IMR-90 (cell line): ENCODE measurements around the gene PBOV1. TPM values are rescaled to one million over a fixed set of nuclear protein-coding genes. Genes with fewer than 3 reads are reported as not detected.

Experiments
- ATAC-seq: fragments of 200-7000 bp; cut with Tn5 transposase; 2 replicates; pipeline ENCODE4 v1.9.1; 2020; ENCODE audit warnings: low read depth, mild to moderate bottlenecking, moderate library complexity
- BruUV-seq: library from RNA; stranded (reverse); fragments of 400-500 nt; replicated peaks from 2 replicates; lab custom pipeline; 2021; lab: Mats Ljungman, UMichigan
- CTCF ChIA-PET: fragments of 300-600 bp; formaldehyde crosslinking; extraction: SDS; loops from one replicate; lab custom pipeline; 2021; ENCODE audit warnings: antibody characterized with exemption; lab: Yijun Ruan, JAX
- POLR2A ChIA-PET: fragments of 300-600 bp; sonication (Branson Sonifier 250); formaldehyde crosslinking; loops from one replicate; lab custom pipeline; 2022; ENCODE audit warnings: antibody characterized with exemption; ENCODE audit not compliant: unreplicated experiment; lab: Charles Lee
- DNase-seq: peaks from one replicate; pipeline ENCODE4 v3.0.0; 2013
- H2AFZ ChIP-seq: replicated peaks from 2 replicates; pipeline ENCODE3; 2013; ENCODE audit warnings: low read length, mild to moderate bottlenecking; ENCODE audit not compliant: poor library complexity
- H2AK5ac ChIP-seq: 2 replicates; pipeline ENCODE4 v1.6.1; 2013; ENCODE audit warnings: low read depth, low read length, inconsistent platforms
- H2AK9ac ChIP-seq: replicated peaks from 2 replicates; pipeline ENCODE3; 2013; ENCODE audit warnings: mild to moderate bottlenecking, low read depth, low read length, moderate library complexity; ENCODE audit not compliant: poor library complexity
- H2BK120ac ChIP-seq: 2 replicates; pipeline ENCODE4 v1.6.1; 2013; ENCODE audit warnings: low read depth, low read length, inconsistent platforms
- H2BK15ac ChIP-seq: 3 replicates; pipeline ENCODE4 v1.6.1; 2013; ENCODE audit warnings: low read depth, low read length, inconsistent platforms
- H2BK20ac ChIP-seq: 2 replicates; pipeline ENCODE4 v1.6.1; 2013; ENCODE audit warnings: low read depth, mild to moderate bottlenecking, inconsistent platforms, low read length, moderate library complexity
- H2BK5ac ChIP-seq: 2 replicates; pipeline ENCODE4 v1.6.1; 2013; ENCODE audit warnings: mild to moderate bottlenecking, low read depth, low read length, inconsistent platforms; ENCODE audit not compliant: poor library complexity, severe bottlenecking
- H3K14ac ChIP-seq: replicated peaks from 2 replicates; pipeline ENCODE4 v1.6.1; 2013; ENCODE audit warnings: low read depth, low read length, inconsistent platforms
- H3K18ac ChIP-seq: 2 replicates; pipeline ENCODE4 v1.6.1; 2013; ENCODE audit warnings: low read depth, low read length, control low read depth
- H3K23ac ChIP-seq: 2 replicates; pipeline ENCODE4 v1.6.1; 2013; ENCODE audit warnings: low read depth, low read length, inconsistent platforms
- H3K27ac ChIP-seq: 2 replicates; pipeline ENCODE4 v1.5.1; 2013; ENCODE audit warnings: mild to moderate bottlenecking, control low read depth, low read length; ENCODE audit not compliant: insufficient read depth
- H3K27me3 ChIP-seq: 2 replicates; pipeline ENCODE4 v1.6.1; 2013; ENCODE audit warnings: low read length; ENCODE audit not compliant: control insufficient read depth, insufficient read depth
- H3K36me3 ChIP-seq: 2 replicates; pipeline ENCODE4 v1.6.1; 2013; ENCODE audit warnings: low read length, mixed read lengths; ENCODE audit not compliant: control insufficient read depth, insufficient read depth
- H3K4ac ChIP-seq: 2 replicates; pipeline ENCODE4 v1.6.1; 2013; ENCODE audit warnings: low read depth, low read length, inconsistent platforms
- H3K4me1 ChIP-seq: 2 replicates; pipeline ENCODE4 v1.6.1; 2013; ENCODE audit warnings: low read length, mixed read lengths; ENCODE audit not compliant: control insufficient read depth, insufficient read depth
- H3K4me2 ChIP-seq: 2 replicates; pipeline ENCODE4 v1.6.1; 2013; ENCODE audit warnings: low read depth, mild to moderate bottlenecking, control low read depth, low read length, moderate library complexity
- H3K4me3 ChIP-seq: 2 replicates; pipeline ENCODE4 v1.5.1; 2013; ENCODE audit warnings: low read depth, mild to moderate bottlenecking, control low read depth, low read length, moderate library complexity; ENCODE audit not compliant: insufficient read depth
- H3K56ac ChIP-seq: 2 replicates; pipeline ENCODE4 v1.6.1; 2013; ENCODE audit warnings: low read length, inconsistent platforms; ENCODE audit not compliant: insufficient read depth; ENCODE audit errors: extremely low read depth
- H3K79me1 ChIP-seq, 2 experiments: 2 replicates each; pipeline ENCODE4 v1.6.1; 2013; ENCODE audit warnings: low read length in 2 of 2, inconsistent platforms in 1 of 2, low read depth in 1 of 2
- H3K9ac ChIP-seq: 2 replicates; pipeline ENCODE4 v1.6.1; 2013; ENCODE audit warnings: low read depth, low read length, control low read depth
- H3K9me1 ChIP-seq: 2 replicates; pipeline ENCODE4 v1.6.1; 2013; ENCODE audit warnings: low read length, inconsistent platforms; ENCODE audit not compliant: insufficient read depth
- H3K9me3 ChIP-seq: 2 replicates; pipeline ENCODE4 v1.6.1; 2013; ENCODE audit warnings: low read length; ENCODE audit not compliant: control insufficient read depth, insufficient read depth
- H4K20me1 ChIP-seq: 2 replicates; pipeline ENCODE4 v1.6.1; 2013; ENCODE audit warnings: low read length, inconsistent platforms; ENCODE audit not compliant: insufficient read depth
- H4K5ac ChIP-seq: 2 replicates; pipeline ENCODE4 v1.6.1; 2013; ENCODE audit warnings: mild to moderate bottlenecking, low read depth, low read length, control low read depth
- H4K8ac ChIP-seq, 2 experiments: 2 replicates each; pipeline ENCODE4 v1.6.1; 2013; ENCODE audit warnings: low read depth in 2 of 2, low read length in 2 of 2, control low read depth in 1 of 2, inconsistent platforms in 1 of 2
- H4K91ac ChIP-seq: 2 replicates; pipeline ENCODE4 v1.6.1; 2013; ENCODE audit warnings: low read depth, low read length, inconsistent platforms; ENCODE audit not compliant: insufficient read depth
- CEBPB ChIP-seq: IDR thresholded peaks from 2 replicates; pipeline ENCODE4 v1.6.1; 2012; ENCODE audit warnings: low read depth, low read length, improper control_type of control experiment
- CHD1 ChIP-seq: IDR thresholded peaks from 2 replicates; pipeline ENCODE4 v1.6.1; 2012; ENCODE audit warnings: low read depth, low read length, improper control_type of control experiment
- CTCF ChIP-seq: conservative IDR thresholded peaks from 2 replicates; pipeline ENCODE4 v1.5.1; 2012; ENCODE audit warnings: mild to moderate bottlenecking, low read depth, low read length, improper control_type of control experiment
- ELK1 ChIP-seq: fragments of 150-350 bp; IDR thresholded peaks from 2 replicates; pipeline ENCODE4 v1.6.1; 2016; ENCODE audit warnings: low read depth, mild to moderate bottlenecking, low read length, moderate library complexity, borderline replicate concordance
- FOS ChIP-seq: fragments of 150-350 bp; IDR thresholded peaks from 2 replicates; pipeline ENCODE4 v1.6.1; 2016; ENCODE audit warnings: low read depth, low read length
- MAFK ChIP-seq: IDR thresholded peaks from 2 replicates; pipeline ENCODE4 v1.6.1; 2012; ENCODE audit warnings: low read depth, low read length, improper control_type of control experiment
- MXI1 ChIP-seq: IDR thresholded peaks from 2 replicates; pipeline ENCODE4 v1.6.1; 2012; ENCODE audit warnings: low read depth, mild to moderate bottlenecking, low read length, moderate library complexity, borderline replicate concordance
- NFE2L2 ChIP-seq: fragments of 150-350 bp; IDR thresholded peaks from 2 replicates; pipeline ENCODE4 v1.6.1; 2016; ENCODE audit warnings: low read depth, mild to moderate bottlenecking, low read length
- RAD21 ChIP-seq: IDR thresholded peaks from 2 replicates; pipeline ENCODE4 v1.6.1; 2012; ENCODE audit warnings: low read length, improper control_type of control experiment
- RFX5 ChIP-seq: IDR thresholded peaks from 2 replicates; pipeline ENCODE4 v1.8.0; 2012; ENCODE audit warnings: low read depth, mild to moderate bottlenecking, low read length, moderate library complexity
- SMC3 ChIP-seq: fragments of 150-350 bp; IDR thresholded peaks from 2 replicates; pipeline ENCODE4 v1.6.1; 2016; ENCODE audit warnings: low read depth, mild to moderate bottlenecking, antibody characterized with exemption, low read length, moderate library complexity
- WGBS, 2 experiments: methylation state at CpG; one replicate each; pipeline versions ENCODE4 v1.1.5 to v1.1.7; 2013; ENCODE audit warnings: missing lambda C conversion rate in 2 of 2; ENCODE audit not compliant: insufficient read length in 1 of 2; ENCODE audit errors: extremely low coverage in 2 of 2; 5-methylcytosine and 5-hydroxymethylcytosine counted together
- dilution Hi-C: fragments of 300-500 bp; cut with HindIII; formaldehyde crosslinking; loops from one replicate; pipeline ENCODE4 v1.14.3; 2018; ENCODE audit warnings: low sequenced_read_pairs; ENCODE audit not compliant: unreplicated experiment
- in situ Hi-C: fragments of 300-500 bp; cut with MboI; formaldehyde crosslinking; loops from 3 replicates; pipeline ENCODE4 v1.14.3; 2019; ENCODE audit warnings: low sequenced_read_pairs, inconsistent platforms, mixed read lengths
- intact Hi-C: fragments of 100-400 bp; cut with micrococcal nuclease; formaldehyde crosslinking; loops from 2 replicates; pipeline ENCODE4 v1.10.0; 2022
- polyA plus RNA-seq, 3 experiments: library from polyadenylated mRNA; depleted of rRNA; stranded (reverse); fragments of >200 nt; gene quantifications; 2 replicates each; pipeline ENCODE4 v1.2.3, GENCODE V29; 2012; ENCODE audit warnings: low replicate concordance in 1 of 3
- total RNA-seq: library from RNA; depleted of rRNA; stranded (reverse); fragments of >200 nt; gene quantifications from 2 replicates; pipeline ENCODE4 v1.2.3, GENCODE V29; 2012

The PBOV1 gene
- total and polyA plus RNA-seq, 2 of the 4 experiments (the other 2 are of a cell fraction), result not detected

GRCh38 chr6:138219901-138220300 is 1.6 kb upstream of the PBOV1 start:
- Histone ChIP-seq H2AK5ac (no peak overlapping the region), H3K14ac (no peak overlapping the region), H3K4me2 (no peak overlapping the region), H3K27me3 (peaks cover 18% of the 10 kb centered on the region), H2AFZ (no peak overlapping the region), H3K9me1 (no peaks in the 10 kb centered on the region), H2BK20ac (no peak overlapping the region), H3K4me3 (no peak overlapping the region), H4K20me1 (no peaks in the 10 kb centered on the region), H2BK120ac (no peak overlapping the region), H2BK5ac (no peak overlapping the region), H2BK15ac (no peak overlapping the region), H4K91ac (no peak overlapping the region), H3K56ac (no peak overlapping the region), H3K27ac (no peak overlapping the region), H3K4ac (no peak overlapping the region), H3K23ac (no peak overlapping the region), H3K36me3 (no peaks in the 10 kb centered on the region), H3K4me1 (no peaks in the 10 kb centered on the region), H3K9me3 (no peaks in the 10 kb centered on the region), H2AK9ac (no peak overlapping the region), H4K8ac (no peak overlapping the region), H3K9ac (no peak overlapping the region), H4K5ac (no peak overlapping the region), H3K79me1 (no peaks in the 10 kb centered on the region), H3K18ac (no peak overlapping the region)
- ATAC-seq (no peak), DNase-seq (no peak)
- POLR2A ChIA-PET, result no interaction called here
- in situ Hi-C loops (no loop called here), dilution Hi-C loops (no loop called here), intact Hi-C loops (no loop called here)
- CTCF ChIA-PET, result no interaction called here
- no peak for TF ChIP-seq CEBPB
- no peak for TF ChIP-seq CTCF
- TF ChIP-seq RAD21, result no peak
- no peak for TF ChIP-seq ELK1
- no peak for TF ChIP-seq RFX5
- TF ChIP-seq MAFK, result no peak
- no peak for TF ChIP-seq MXI1
- TF ChIP-seq NFE2L2, result no peak
- TF ChIP-seq CHD1, result no peak
- TF ChIP-seq FOS, result no peak
- no peak for TF ChIP-seq SMC3
- 57% methylated on average over 1 of the region's 4 CpGs; no CpG with 5 or more reads in 1 of the 2 experiments for WGBS, 2 experiments
- no TSS peak for BruUV-seq
